ENCODE results near the gene NOG. TPM values are rescaled to one million over a fixed set of nuclear protein-coding genes. Genes with fewer than 3 reads are reported as not detected.

The NOG gene
- total RNA-seq, 1 experiment from 2014 or later, result 4.1 TPM

- Histone ChIP-seq H3K4me3 (ENCODE audit: insufficient read depth, low read depth, low read length) (no peak overlapping the region), H3K27me3 (ENCODE audit: control insufficient read depth, insufficient read depth, low read length) (peaks cover 4% of the 10 kb centered on the region), H3K36me3 (replicated peaks; ENCODE audit: control insufficient read depth, insufficient read depth, low read length) (no peaks in the 10 kb centered on the region)
- DNase-seq, result no peak
These were observed 10.2 kb downstream of the NOG start for GRCh38 chr17:56603486-56604238.

- no peak overlapping the region for H3K4me3 ChIP-seq (ENCODE audit: insufficient read depth, low read depth, low read length)
- no peaks in the 10 kb centered on the region; the same call in 1 of the 2 replicates for H3K27me3 ChIP-seq (ENCODE audit: control insufficient read depth, insufficient read depth, low read length)
- no peaks in the 10 kb centered on the region for H3K36me3 ChIP-seq (replicated peaks; ENCODE audit: control insufficient read depth, insufficient read depth, low read length)
- DNase-seq, result no peak
These were observed 11.3 kb downstream of the NOG start for GRCh38 chr17:56604691-56605290.

GRCh38 chr17:56608944-56609343 is 15.4 kb downstream of the NOG start:
- no peak for DNase-seq
- no peaks in the 10 kb centered on the region; the same call in 1 of the 2 replicates for H3K27me3 ChIP-seq (ENCODE audit: control insufficient read depth, insufficient read depth, low read length)
- no peaks in the 10 kb centered on the region for H3K36me3 ChIP-seq (replicated peaks; ENCODE audit: control insufficient read depth, insufficient read depth, low read length)
- H3K4me3 ChIP-seq (ENCODE audit: insufficient read depth, low read depth, low read length), result no peak overlapping the region

GRCh38 chr17:56610321-56610720 is 16.8 kb downstream of the NOG start:
- no peaks in the 10 kb centered on the region for H3K36me3 ChIP-seq (replicated peaks; ENCODE audit: control insufficient read depth, insufficient read depth, low read length)
- H3K27me3 ChIP-seq (ENCODE audit: control insufficient read depth, insufficient read depth, low read length), result no peaks in the 10 kb centered on the region
- no peak overlapping the region for H3K4me3 ChIP-seq (ENCODE audit: insufficient read depth, low read depth, low read length)
- no peak for DNase-seq

GRCh38 chr17:56613131-56613530 is 19.6 kb downstream of the NOG start:
- H3K4me3 ChIP-seq (ENCODE audit: insufficient read depth, low read depth, low read length), result no peak overlapping the region
- no peak for DNase-seq
- H3K36me3 ChIP-seq (replicated peaks; ENCODE audit: control insufficient read depth, insufficient read depth, low read length), result no peaks in the 10 kb centered on the region
- no peaks in the 10 kb centered on the region for H3K27me3 ChIP-seq (ENCODE audit: control insufficient read depth, insufficient read depth, low read length)

GRCh38 chr17:56614522-56614921 is 21.0 kb downstream of the NOG start:
- no peak overlapping the region for H3K4me3 ChIP-seq (ENCODE audit: insufficient read depth, low read depth, low read length)
- H3K36me3 ChIP-seq (replicated peaks; ENCODE audit: control insufficient read depth, insufficient read depth, low read length), result no peaks in the 10 kb centered on the region
- H3K27me3 ChIP-seq (ENCODE audit: control insufficient read depth, insufficient read depth, low read length), result no peaks in the 10 kb centered on the region
- DNase-seq, result no peak

GRCh38 chr17:56616239-56616638 is 22.7 kb downstream of the NOG start:
- no peaks in the 10 kb centered on the region for H3K27me3 ChIP-seq (ENCODE audit: control insufficient read depth, insufficient read depth, low read length)
- DNase-seq, result no peak
- H3K36me3 ChIP-seq (replicated peaks; ENCODE audit: control insufficient read depth, insufficient read depth, low read length), result no peaks in the 10 kb centered on the region
- no peak overlapping the region for H3K4me3 ChIP-seq (ENCODE audit: insufficient read depth, low read depth, low read length)

- Histone ChIP-seq H3K36me3 (replicated peaks; ENCODE audit: control insufficient read depth, insufficient read depth, low read length) (no peaks in the 10 kb centered on the region), H3K27me3 (ENCODE audit: control insufficient read depth, insufficient read depth, low read length) (no peaks in the 10 kb centered on the region), H3K4me3 (ENCODE audit: insufficient read depth, low read depth, low read length) (no peak overlapping the region)
- DNase-seq, result no peak
These were observed 29.9 kb downstream of the NOG start for GRCh38 chr17:56623383-56623782.

GRCh38 chr17:56624309-56624708 is 30.8 kb downstream of the NOG start:
- H3K4me3 ChIP-seq (ENCODE audit: insufficient read depth, low read depth, low read length), result no peak overlapping the region
- H3K36me3 ChIP-seq (replicated peaks; ENCODE audit: control insufficient read depth, insufficient read depth, low read length), result no peaks in the 10 kb centered on the region
- H3K27me3 ChIP-seq (ENCODE audit: control insufficient read depth, insufficient read depth, low read length), result no peaks in the 10 kb centered on the region
- no peak for DNase-seq

- Histone ChIP-seq H3K36me3 (replicated peaks; ENCODE audit: control insufficient read depth, insufficient read depth, low read length) (no peaks in the 10 kb centered on the region), H3K4me3 (ENCODE audit: insufficient read depth, low read depth, low read length) (no peak overlapping the region), H3K27me3 (ENCODE audit: control insufficient read depth, insufficient read depth, low read length) (no peaks in the 10 kb centered on the region)
- DNase-seq, result peak; percentile 41
These were observed 31.4 kb downstream of the NOG start for GRCh38 chr17:56624912-56625311.

- Histone ChIP-seq H3K36me3 (replicated peaks; ENCODE audit: control insufficient read depth, insufficient read depth, low read length) (no peaks in the 10 kb centered on the region), H3K27me3 (ENCODE audit: control insufficient read depth, insufficient read depth, low read length) (no peaks in the 10 kb centered on the region), H3K4me3 (ENCODE audit: insufficient read depth, low read depth, low read length) (no peak overlapping the region)
- peak; percentile 66 for DNase-seq
These were observed 36.1 kb downstream of the NOG start for GRCh38 chr17:56629531-56630075.

- no peaks in the 10 kb centered on the region for H3K36me3 ChIP-seq (replicated peaks; ENCODE audit: control insufficient read depth, insufficient read depth, low read length)
- no peak for DNase-seq
- H3K4me3 ChIP-seq (ENCODE audit: insufficient read depth, low read depth, low read length), result no peak overlapping the region
- no peaks in the 10 kb centered on the region for H3K27me3 ChIP-seq (ENCODE audit: control insufficient read depth, insufficient read depth, low read length)
These were observed 36.7 kb downstream of the NOG start for GRCh38 chr17:56630202-56630601.

- no peaks in the 10 kb centered on the region for H3K27me3 ChIP-seq (ENCODE audit: control insufficient read depth, insufficient read depth, low read length)
- no peak for DNase-seq
- no peak overlapping the region for H3K4me3 ChIP-seq (ENCODE audit: insufficient read depth, low read depth, low read length)
- H3K36me3 ChIP-seq (replicated peaks; ENCODE audit: control insufficient read depth, insufficient read depth, low read length), result no peaks in the 10 kb centered on the region
These were observed 40.2 kb downstream of the NOG start for GRCh38 chr17:56633681-56634080.

GRCh38 chr17:56635641-56636040 is 42.1 kb downstream of the NOG start:
- H3K27me3 ChIP-seq (ENCODE audit: control insufficient read depth, insufficient read depth, low read length), result no peaks in the 10 kb centered on the region
- H3K36me3 ChIP-seq (replicated peaks; ENCODE audit: control insufficient read depth, insufficient read depth, low read length), result no peaks in the 10 kb centered on the region
- H3K4me3 ChIP-seq (ENCODE audit: insufficient read depth, low read depth, low read length), result no peak overlapping the region
- no peak for DNase-seq

- DNase-seq, result no peak
- no peak overlapping the region for H3K4me3 ChIP-seq (ENCODE audit: insufficient read depth, low read depth, low read length)
- H3K27me3 ChIP-seq (ENCODE audit: control insufficient read depth, insufficient read depth, low read length), result no peaks in the 10 kb centered on the region; the same call in 1 of the 2 replicates
- H3K36me3 ChIP-seq (replicated peaks; ENCODE audit: control insufficient read depth, insufficient read depth, low read length), result no peaks in the 10 kb centered on the region
These were observed 42.8 kb downstream of the NOG start for GRCh38 chr17:56636265-56636664.

All from H7 (cell line).